HT1080 (cell line): ENCODE results near the gene KIF26B. TPM values are rescaled to one million over a fixed set of nuclear protein-coding genes. Genes with fewer than 3 reads are reported as not detected.

ENCODE experiments used
- DNase-seq: peaks from one replicate; pipeline ENCODE4 v3.0.0-alpha.2; 2015; ENCODE audit warnings: low read depth
- total RNA-seq: library from RNA; depleted of rRNA; stranded (reverse); fragments of >200 nt; shearing (Covaris generic); gene quantifications from 2 replicates; pipeline ENCODE4 v1.2.3, GENCODE V29; 2014

The KIF26B gene
- total RNA-seq, 1 experiment from 2014 or later = 0.90 TPM

- DNase-seq = no peak
Observed at GRCh38 chr1:245207056-245207638, 52.4 kb downstream of the KIF26B start.

DNA sequence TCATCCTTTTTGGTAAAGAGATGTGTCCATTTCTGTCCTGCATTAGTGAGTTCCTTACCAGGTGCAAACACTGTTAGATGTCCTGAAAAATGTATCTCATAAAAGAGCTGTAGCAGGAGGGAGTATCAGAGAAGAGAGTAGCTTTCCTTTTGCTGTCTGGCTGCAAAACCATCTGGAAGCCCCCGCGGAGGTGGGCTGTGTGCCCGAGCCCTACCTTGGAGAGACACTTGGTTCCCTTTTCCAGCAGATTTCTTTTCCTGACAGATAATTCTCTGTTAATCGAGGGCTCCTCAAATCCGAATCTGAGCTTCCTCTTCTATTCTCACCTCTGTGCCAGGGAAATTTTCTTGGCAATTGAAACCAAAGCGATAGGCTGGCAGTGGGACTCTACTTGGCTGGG lies 53.0 kb downstream of the KIF26B start:
- DNase-seq = no peak

DNA sequence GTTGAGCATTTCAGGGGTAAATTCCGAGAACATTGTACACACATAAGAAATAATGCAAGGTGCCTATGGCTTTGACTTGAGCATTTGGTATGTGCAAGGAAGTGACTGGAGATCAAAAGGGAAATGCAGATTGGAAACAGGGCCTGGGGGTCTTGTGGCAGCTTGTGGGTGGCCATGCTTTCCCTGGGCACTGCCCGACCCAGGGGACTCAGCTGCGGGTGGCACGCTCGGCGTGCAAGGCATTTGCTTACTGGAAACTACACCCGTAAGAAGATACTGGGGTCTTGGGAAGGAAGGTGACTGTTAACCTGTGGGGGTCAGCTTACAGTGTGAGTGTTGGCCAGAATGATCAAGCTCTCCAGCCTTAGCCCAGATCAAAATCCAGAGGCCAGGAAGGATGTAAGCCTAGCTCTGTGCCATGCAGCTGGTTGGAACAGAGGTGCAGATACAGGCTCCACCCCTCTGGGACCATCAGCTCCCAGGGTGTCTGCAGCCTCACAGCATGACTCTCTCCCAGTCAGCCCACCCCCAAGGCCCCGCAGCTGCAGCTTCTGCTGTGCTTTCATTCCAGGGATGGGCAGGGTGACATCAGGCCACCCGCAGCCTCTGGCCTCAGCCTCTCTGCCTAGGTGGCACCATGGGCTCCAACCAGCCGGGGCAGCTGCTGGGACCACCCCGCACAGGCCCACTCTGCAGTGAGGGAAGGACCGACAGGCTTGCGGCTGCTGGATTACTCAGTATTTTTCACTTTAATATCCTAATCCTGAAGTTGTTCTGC lies 55.1 kb downstream of the KIF26B start:
- no peak for DNase-seq

DNA sequence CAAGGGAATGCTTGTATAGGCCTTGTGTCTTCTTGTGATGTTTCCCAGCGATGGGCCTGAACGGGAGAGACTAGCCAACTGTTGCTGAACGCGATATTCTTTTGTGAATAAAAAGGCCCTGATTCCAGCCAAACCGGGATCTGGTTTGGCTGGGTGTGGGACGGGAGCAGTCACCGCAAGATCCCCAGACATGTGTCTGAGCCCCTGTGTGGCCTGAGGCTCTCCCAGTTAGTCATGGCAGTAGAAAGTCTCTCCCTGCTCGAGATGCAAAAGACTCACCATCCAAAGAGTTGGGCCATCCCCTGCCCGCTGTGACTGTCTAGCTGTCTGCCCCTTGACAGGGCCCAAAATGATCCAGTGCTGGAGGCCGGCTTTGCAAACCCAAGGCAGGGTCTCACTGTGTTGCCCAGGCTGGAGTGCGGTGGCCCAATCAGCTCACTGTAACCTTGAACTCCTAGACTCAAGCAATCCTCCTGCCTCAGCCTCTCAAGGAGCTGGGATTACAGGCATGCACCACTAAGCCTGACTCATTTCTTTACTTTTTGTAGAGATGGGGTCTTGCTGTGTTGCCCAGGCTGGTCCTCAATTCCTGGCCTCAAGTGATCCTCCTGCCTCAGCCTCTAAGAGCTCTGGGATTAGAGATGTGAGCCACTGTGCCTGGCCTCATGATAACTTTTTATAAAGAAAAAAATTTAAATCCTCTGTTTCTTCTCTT lies 56.4 kb downstream of the KIF26B start:
- no peak for DNase-seq

GRCh38 chr1:245211761-245212160 lies 57.0 kb downstream of the KIF26B start:
- DNase-seq = no peak

GRCh38 chr1:245212221-245212710 lies 57.5 kb downstream of the KIF26B start:
- DNase-seq = no peak

DNA sequence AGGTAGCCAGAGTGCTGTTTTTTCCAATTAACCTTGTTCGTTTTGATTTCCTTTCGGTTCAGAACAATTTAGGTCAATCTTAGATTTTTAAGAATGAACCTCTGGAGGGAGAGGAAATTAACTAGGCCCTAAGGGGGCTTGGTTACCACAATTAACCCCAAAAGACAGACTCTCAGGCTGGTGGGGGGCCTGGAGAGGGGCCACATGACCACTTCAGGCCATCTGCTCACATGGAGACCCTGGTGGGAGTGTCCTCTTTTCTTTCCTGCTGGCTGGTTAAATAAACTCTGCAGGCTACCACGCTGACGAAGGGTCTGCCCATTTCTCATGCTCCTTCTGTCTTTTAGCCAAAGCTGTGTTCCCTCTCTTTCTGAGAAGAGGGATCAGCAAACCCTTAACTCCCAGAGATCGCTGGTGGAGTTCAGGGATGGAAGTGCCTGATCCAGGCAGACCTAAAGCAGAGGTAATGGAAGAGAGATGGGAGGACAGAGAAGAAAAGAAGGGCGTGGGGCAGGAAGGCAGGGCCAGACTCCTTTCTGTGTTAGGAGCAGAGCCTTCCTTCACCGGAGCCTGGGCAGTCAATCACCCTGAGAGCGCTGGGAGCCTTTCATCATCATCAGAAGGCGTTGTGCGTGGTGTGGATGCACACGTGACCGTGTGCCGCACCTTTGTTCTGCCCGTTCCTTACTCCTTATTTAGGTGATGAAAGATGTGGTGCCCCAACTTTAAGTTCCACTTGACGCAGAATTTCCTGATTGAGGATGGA lies 58.5 kb downstream of the KIF26B start:
- no peak for DNase-seq

DNA sequence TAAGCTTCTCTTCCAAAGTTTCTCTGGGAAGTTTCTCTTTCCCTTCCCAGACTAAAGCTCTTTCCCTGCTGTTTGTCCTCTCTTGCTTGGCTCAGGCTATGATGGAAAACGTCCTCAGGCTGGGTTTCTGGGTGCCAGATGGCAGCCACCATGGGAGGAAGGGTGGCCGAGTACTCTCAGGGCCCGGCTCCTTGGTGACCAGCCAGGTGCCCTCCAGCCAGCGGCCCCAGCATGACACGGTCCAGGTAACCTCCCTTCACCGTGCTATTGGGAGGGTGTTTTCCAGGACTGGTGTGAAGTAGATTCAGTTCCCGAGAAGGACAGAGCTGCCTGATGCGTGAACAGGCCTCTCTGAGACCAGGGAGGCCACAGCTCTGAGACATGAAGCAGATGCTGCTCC lies 60.3 kb downstream of the KIF26B start:
- DNase-seq = no peak

- DNase-seq = no peak
Observed at GRCh38 chr1:245216366-245217115, 61.8 kb downstream of the KIF26B start.

- DNase-seq = no peak
Observed at GRCh38 chr1:245217853-245218608, 63.2 kb downstream of the KIF26B start.

DNA sequence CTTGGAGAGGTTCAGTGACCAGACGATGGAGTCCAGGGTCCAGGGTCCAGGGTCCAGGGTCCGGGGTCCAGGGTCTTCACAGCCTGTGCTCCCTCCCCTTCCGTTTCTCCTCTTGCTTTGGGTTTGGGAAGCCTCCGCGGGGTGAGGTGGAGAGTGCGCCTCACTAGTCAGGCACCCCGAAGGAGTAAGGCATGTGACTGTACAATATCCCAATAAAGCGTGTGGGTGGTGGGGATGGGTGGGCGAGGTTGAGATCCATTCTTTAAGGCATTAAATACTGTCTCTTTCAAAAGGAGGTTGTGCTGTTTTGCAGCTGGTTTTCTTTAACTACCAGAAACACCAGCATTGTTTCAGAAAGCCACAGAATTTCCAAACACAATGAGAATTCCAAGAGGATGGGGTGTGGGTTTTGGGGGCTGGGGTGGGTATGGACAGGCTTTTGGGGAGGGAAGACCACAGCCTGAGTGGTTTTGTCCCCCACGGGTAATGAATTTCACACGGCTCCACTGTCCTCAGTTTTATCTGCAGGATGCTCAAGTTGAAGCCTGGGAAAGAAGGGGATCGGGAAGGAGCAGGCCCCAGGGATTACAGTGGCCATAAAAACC lies 65.7 kb downstream of the KIF26B start:
- no peak for DNase-seq

DNA sequence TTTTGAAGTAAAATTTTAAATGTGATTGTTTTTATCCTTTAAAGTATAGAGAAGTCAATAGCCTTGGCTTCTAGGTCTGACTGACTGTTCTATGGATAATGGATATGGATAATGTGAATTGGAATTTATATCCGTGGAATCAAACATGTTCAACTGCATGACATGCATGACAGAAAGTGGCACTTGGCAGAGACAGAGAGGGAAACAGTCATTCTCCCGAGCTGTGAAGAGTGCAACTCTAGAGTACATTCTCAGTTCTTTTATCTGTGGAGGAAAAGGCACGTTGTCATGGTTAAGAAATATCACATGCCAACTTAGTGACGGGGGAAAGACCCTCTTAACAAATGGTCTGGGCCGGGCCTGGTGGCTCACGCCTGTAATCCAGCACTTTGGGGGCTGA lies 67.0 kb downstream of the KIF26B start:
- DNase-seq = no peak

GRCh38 chr1:245222931-245223595 lies 68.3 kb downstream of the KIF26B start:
- no peak for DNase-seq

GRCh38 chr1:245225322-245226202 lies 70.8 kb downstream of the KIF26B start:
- no peak for DNase-seq

DNA sequence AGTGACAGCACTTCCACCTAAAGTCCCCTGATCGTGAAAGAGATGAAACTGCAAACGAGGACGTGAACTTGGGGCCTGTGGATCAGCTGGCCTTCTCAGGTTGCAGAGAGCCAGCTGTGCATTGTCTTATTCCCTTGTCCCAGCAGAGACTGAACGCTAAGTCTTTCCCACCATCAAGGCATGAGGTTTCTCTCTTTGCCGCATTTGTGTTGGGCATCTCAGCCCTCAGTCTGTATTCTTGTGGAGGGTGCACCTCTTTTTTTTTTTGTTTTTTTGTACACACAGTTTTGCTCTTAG lies 71.4 kb downstream of the KIF26B start:
- no peak for DNase-seq

GRCh38 chr1:245229051-245229450 lies 74.3 kb downstream of the KIF26B start:
- DNase-seq = no peak

GRCh38 chr1:245232931-245233330 lies 78.1 kb downstream of the KIF26B start:
- DNase-seq = no peak
